HS-27A (cell line): Measurements from ENCODE around the gene LDLRAD3.
A peak's percentile ranks its signal among the peaks of the same experiment; 100 is the strongest.
"Not testable (repeated sequence)": the region's sequence is repeated elsewhere in the genome, so short reads cannot be mapped to it uniquely, and the experiment has no call there.

Source experiments
- DNase-seq: peaks from one replicate; pipeline ENCODE4 v3.0.0-alpha.2; 2012; ENCODE audit warnings: low read depth, missing footprints

The LDLRAD3 gene, protein sequence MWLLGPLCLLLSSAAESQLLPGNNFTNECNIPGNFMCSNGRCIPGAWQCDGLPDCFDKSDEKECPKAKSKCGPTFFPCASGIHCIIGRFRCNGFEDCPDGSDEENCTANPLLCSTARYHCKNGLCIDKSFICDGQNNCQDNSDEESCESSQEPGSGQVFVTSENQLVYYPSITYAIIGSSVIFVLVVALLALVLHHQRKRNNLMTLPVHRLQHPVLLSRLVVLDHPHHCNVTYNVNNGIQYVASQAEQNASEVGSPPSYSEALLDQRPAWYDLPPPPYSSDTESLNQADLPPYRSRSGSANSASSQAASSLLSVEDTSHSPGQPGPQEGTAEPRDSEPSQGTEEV

DNA sequence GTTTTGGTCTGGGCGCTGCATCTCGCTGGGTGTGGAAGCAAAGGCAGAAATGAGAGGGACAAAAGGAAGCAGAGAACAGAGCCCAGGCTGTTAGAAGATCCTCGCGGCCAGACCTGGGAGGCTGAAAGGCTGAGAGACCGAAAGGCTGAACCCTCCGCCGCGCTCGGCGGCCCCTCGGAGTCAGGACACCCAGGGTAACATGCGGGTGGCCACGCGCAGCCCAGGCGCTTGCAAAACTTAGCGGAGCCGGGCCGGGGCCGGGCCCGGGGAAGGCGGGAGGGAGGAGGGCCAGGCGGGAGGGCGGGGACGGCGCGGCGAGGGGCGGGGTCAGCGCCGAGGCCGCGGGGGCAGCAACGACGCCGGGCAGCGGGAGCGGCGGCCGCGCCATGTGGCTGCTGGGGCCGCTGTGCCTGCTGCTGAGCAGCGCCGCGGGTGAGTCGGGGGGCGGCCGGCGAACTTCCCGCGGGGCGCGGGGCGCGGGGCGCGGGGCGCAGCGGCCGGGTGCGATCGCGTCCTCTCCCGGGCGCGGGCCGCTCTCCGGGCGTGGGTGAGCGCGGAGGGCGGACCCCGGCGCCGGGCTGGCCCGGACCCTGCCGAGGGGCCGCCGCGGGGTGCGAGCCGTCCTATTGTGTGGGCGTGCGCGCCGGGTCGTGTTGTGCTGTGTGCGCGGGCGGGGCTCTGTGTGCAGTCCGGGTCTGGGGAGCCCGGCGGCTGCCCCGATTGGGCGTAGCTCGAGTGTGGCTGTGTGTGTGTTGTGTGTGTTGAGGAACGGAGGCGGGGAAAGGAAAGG is at the start of gene LDLRAD3:
Gene LDLRAD3 (plus strand): TSS at position 350 of the 790 bp plus-strand sequence. CDS start 37 bp downstream, at position 387.
- DNase-seq: peak; percentile 39

DNA sequence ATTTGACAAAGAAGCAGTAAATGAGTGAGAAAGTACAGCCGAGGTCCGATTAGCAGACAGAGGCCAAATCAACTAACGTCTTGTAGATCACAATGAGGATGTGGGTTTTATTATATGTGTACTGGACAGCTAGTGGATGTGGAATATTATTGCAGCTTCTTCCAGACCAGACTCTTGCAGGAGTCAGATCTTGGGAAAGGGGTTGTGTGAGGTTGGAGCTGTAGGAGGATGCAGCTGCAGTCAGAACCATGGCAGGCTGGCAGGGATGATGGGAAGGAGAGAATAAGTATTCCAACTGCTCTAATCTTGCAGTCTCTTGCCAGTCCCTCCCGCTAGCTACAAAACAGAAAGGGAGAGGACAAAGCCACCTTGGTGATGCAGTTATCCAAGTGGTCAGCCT is 46.8 kb upstream of the LDLRAD3 start:
- no peak for DNase-seq

DNA sequence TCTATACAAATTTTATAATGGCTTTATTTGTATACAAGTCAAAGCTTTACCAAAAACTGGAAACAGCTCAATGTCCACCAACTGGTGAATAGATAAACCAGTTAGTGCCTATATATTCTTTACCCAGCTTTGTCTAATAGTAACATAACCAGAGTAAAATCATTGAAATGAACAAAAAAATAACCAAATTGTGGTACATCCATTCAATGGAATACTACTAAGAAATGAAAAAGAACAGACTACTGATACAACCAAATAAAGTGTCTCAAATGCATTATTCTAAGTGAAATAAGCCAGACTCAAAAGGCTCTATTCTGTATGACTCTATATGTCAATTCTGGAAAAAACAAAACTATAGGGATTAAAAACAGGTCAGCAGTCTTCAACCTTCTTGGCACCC is 40.9 kb upstream of the LDLRAD3 start:
- DNase-seq: no peak

DNA sequence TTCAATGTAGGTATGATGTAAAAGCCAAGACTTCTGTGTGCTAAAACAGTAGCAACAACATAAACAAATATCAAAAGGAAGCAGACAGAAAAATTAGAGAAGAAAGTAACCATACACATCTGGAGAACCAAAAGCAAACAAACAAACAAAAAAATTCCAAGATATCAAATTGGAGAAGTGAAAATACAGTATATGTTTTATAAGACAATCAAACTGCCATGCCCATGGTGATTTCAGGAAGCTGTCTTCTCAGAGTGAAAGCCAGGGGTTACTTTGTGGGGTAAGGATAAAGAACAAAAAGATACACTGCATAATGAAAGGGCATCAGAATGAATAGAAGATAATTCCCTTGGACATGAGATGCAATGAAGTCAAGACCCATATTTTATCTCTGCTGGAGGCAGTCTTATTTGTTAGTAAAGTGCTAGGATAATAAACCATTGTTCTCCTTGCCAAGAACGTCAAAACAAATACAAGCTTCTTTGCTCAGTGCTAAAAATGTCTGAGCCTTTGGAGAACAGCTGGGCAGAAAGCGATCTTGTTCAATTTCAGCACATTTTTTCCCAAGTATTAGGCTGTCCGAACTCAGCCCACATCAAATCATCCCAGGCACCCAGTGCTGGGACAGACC is 38.1 kb upstream of the LDLRAD3 start:
- DNase-seq: no peak

DNA sequence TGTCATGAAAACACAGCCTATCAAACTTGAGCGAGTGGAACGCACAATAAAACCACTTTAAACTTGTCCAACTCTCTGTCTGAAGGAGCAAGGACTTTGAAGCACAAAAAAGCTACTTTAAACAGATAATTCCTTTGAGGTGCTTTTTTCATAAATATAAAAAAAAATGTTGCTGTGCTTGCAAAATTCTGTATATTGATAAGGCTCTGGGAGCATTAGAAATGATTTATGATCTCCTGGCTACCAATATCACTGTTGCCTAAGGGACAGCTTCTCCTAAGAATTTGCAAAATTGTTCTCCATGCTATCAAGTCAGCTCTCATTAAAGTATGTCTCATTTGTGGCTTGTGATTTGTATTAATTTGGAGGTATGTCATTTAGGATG is 37.6 kb upstream of the LDLRAD3 start:
- DNase-seq: no peak

DNA sequence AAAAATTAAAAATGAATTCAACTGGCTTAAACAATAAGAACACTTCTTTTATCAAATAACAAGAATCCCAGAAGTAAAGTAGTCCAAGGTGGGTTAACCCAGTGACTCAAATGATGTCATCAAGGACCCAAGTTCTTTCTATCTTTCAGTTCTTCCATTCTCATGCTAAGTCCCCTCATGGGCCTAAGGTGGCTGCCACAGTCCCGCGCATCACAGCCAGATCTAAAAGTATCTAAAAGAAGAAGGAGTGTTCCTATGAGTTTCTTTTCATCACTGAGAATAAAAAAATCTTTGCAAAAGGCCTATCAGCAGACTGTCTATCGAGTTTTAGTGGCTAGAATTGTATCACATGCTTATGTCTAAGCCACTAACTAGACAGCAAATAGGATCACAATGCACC is 37.2 kb upstream of the LDLRAD3 start:
- no peak for DNase-seq

DNA sequence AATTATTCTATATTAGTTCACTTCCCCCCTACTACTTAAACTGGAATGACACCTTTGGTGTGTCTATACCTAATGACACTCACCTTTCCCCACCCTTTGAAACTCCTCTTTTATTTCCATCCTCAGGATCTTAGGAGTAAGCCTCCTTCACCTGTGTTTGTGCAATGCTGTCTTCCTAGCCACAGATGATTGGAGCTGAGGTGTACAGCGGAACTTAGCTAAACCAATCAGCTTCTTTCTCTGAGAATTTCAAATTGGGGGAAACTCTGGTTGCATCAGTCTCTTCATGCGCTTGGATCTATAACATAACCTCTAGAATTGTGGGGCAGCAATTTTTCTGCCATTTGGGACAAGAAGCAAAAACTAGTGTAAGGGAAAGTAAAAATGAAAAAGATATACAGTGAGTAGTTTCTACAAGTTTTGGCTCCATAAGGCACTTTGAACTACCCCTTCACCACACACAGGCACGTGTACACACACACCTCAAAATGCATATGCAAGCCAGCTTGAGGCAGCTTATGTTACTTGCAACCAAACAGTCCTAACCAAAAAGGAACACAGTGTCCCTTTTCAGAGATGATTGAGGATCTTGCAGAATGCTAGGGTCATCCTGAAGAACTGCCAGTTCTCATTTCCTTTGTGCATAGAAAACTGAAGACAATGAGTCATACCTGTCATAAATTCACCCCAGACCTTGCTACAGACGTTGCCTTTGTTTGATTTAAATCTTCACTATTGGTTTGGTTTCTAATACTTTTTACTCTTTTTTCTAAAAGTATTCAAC is 36.0 kb upstream of the LDLRAD3 start:
- DNase-seq: no peak

DNA sequence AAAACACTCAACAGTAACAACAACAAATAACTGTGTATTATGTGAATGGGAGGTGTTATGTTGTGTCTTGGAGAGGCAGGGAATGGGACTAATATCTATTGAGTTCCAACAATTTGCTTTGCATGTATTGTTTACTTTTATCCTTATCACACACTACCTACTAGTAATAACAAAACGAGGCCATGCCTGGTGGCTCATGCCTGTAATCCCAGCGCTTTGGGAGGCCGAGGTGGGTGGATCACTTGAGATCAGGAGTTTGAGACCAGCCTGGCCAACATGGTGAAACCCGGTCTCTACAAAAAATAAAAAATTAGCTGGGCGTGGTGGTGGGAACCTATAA is 35.5 kb upstream of the LDLRAD3 start:
- DNase-seq: not testable (repeated sequence)

DNA sequence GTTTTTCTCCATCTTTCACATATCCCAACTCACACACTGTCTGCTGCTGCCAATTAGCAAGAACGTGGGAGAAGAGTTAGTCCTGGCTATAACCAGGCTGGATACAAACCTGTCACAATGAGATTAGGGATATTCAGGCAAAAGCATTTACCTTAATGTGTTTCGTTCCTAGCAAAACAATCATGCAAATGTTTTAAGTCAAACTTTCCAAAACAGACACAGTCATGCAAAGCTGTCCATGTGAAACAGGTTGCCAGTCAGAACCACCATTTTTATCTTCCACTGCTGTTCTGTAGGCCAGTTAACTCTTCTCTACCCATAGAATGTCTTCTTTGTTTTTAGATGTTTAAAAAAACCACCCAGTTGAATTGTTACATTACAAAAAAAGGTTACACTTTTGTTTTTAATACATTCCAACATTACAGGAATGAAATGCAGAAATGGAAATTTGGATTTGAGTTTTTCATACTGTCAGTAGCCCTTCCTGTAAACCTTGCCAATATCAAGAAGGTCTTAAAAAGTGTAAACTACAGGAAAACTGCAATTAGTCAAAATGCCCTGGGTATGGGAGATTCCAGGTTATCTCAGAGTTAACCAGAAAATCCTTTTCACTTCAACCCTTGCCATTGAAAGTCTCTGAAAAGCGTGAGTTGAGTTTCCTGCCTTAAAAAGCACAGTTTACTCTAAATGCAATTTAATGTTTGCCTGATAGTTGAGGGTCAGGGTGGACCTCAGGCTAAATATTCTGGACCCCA is 34.2 kb upstream of the LDLRAD3 start:
- no peak for DNase-seq

DNA sequence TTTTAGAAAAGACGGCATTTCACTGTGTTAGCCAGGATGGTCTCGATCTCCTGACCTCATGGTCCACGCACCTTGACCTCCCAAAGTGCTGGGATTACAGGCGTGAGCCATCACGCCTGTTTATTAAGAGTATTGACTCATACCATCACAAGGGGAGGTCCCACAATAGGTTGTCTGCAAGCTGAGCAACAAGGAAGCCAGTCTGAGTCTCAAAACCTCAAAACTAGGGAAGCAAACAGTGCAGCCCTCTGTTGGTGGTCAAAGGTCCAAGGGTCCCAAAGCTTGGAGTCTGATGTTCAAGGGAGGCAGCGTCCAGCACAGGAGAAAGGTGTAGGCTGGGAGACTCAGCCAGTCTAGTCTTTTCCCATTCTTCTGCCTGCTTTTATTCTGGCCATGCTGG is 32.8 kb upstream of the LDLRAD3 start:
- no peak for DNase-seq

DNA sequence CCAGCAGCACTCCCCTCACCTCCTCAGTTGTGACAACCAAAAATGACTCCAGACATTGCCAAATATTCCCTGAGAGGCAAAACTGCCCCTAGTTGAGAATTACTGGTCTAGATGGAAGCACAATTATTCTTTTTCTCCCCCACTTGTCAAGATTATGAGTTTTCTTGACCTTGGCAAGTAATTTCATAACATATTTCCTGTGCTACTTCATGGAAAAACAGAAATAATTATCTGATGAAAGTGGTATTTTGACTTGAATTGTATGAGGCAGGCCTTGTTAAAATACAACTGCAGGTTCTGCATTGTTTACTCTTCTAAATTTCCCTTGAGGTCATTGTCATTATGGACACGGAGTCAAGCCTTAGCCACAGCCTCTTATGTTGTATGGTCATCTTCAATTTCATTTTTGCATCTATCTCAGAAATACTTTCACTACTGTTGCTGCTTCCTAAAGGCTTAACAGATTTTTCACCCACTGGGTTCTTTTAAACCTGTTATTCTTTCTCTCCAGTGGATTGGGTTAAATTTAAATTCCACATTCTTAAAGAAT is 32.2 kb upstream of the LDLRAD3 start:
- no peak for DNase-seq

DNA sequence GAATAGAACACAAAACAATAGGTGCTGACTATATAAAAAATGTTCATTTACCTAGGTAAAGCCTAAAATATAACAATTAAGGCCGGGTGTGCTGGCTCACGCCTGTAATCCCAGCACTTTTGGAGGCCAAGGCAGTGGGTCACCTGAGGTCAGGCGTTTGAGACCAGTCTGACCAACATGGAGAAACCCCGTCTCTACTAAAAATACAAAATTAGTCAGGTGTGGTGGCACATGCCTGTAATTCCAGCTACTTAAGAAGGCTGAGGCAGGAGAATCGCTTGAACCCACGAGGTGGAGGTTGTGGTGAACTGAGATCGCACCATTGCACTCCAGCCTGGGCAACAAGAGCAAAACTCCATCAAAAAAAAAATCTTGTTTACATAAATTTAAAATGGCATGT is 31.4 kb upstream of the LDLRAD3 start:
- DNase-seq: not testable (repeated sequence)

DNA sequence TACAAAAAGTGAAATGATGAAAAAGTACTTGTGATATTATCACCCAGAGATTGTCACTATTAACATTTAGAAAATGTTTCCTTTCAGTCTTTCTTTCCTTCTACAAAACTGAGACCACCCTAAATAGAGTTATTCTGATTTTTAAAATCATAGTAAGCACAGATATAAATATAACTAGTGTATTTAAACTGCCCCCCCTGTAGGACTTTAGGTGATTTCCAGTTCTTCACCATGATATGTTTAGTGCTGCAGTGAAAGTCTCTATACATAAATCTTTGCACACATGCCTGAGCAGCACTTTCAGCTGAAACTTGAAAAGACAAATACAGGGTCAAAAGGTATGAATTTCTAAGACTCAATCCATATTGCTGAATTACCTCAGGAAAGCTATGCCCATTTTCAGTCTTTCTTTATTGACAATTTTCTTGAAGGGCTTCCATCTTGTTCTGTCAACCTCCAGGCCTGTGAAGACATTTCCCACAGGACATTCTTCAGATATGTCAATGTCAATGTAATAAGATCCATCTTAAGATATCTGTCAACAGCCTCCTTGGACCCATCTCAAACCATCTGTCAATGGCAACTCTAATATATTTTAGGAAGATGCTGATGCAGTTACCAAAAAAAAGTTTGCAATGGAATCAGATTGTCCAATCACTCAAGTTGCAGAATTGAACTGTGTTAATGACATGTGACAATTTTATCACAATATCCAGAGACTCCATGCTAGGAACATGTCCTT is 30.8 kb upstream of the LDLRAD3 start:
- no peak for DNase-seq

DNA sequence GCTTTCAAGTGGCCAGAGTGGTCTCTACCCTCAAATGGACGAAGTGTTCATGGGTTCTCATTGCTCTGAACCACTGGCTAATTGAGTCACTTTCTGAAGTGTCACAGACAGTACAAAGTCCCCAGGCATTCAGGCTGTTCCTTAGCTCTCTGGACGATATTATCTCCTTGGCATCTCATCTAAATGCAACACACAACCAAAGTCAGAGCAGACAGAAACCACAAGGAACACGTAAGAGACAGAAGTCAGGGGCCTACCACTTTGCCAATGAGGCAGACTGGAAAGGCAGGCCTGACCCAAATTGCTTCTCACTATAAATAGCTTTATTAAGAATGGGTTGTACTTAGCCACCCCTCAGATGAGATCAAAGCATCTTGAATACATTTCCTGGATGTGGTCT is 29.0 kb upstream of the LDLRAD3 start:
- DNase-seq: no peak

DNA sequence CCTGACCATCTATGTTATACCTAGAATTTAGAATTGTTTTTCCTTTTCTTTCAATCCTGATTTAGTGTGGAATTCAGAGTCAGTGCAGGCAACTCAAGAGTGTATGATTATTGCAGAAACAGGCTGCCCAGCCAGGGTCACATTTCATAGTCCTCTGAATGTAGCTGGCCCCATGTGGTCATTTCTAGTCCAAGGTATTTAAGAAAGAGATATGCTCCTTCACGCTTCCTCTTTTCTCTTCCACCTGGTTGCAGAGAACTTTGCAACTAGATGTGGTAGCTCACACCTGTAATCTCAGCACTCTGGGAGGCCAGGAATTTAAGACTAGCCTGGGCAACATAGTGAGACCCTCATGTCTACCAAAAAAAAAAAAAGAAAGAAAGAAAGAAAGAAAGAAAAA is 27.6 kb upstream of the LDLRAD3 start:
- DNase-seq: no peak

DNA sequence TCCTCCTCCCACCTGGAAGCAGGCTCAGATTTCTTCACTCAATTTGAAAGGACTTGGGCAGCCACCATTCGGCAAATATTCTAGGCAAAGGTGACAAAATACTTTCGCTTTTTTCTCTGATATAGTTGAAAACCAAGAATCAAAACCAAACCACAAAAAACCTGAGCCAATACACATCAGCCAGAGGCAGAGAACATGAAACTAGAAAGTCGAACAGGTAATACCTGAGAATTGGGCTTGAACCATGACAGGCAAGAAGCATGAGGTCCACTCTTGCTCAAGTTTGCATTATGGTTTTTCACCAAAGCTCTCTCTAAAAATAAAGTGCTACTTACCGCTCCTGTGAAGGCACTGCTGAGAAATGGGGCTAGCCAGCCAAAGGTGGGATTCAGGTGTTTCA is 26.2 kb upstream of the LDLRAD3 start:
- DNase-seq: no peak

DNA sequence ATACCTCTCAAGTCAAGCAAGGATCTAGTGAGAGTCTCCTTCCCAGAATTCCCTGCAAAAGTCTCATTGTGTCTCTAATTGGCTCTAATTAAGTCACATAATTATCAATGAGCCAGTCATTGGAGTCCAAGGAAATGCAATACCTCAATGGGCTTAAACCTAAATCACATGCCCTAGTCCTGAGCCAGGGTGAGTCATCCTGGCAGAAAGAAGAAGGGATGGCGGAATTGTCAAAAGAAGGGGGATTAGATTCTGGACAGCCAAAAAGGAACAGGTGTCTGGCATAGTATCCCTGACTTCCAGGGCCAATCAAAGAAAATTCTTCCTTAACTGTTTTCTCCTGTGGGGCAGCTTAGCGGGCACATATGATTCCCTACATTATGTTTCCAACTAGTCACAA is 25.1 kb upstream of the LDLRAD3 start:
- DNase-seq: no peak

DNA sequence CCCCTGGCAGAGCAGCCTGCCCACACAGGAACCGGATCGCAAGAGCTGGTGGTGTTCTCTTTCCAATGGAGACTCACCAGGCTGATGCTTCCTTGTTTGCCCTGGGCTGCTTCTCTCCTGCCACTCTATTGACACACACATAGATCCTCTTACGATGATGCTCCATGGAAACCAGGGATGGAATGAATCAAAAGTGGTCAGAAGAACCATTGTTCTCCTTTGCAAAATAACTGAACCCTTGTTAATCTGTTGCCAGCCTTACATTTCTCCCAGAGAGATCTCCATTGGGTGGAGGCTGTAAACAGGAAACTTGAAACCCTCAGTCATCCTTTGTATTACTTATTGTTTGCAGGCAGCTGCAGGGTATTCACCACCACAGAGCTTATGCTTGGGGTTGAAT is 24.6 kb upstream of the LDLRAD3 start:
- no peak for DNase-seq

DNA sequence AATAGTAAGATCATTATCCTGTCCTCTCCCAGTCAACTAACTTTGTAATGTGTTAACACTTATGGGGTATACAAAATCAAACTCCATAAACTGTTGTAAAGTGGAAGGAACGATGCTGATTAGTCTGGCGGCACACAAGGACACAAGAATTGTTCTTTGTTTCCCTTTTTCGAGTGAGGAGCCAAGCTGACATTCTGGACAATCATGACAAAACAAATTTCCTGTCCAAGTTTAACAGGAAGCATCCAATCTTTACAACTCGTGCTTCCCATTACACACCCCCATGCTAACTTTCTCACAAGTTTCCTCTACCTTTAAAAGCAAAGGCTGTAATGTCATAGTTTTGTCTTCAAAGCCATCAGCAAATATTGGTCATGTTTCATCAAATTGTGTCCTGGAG is 20.4 kb upstream of the LDLRAD3 start:
- DNase-seq: no peak

DNA sequence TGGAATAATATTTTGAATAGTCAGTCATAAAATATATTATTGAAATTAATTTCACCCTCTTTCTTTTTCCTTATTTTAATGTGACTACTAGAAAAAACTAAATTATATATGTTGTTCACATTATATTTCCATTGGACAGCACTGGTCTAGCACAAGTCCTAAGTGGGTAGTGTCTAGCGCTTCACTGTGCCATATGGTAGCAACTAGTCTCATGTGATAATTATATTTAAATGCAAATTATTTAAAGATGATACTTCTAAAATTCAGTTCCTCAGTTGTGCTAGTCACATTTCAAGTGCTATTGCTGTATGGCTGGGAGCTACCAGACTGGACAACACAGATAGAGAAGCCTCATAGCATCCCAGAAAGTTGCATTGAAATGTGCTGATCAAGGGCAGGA is 19.1 kb upstream of the LDLRAD3 start:
- no peak for DNase-seq

DNA sequence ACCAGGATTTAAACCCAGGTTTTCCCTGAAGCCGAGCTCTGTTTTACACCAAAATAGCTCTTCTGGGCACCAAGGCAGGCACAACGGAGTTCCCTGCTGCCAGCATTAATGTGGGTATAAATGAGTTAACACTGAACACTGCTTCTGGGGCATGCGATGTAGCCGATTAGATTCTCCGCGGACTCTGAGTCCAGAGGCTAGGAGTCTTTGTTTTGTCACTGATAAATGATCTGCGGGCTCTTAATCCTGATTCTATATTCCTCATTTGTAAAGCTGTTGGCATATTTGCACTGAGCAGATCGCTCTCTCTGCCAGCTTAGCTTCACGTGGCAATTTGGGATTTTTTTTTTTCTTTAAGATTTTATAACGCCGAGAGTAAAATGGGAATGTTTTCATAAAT is 16.8 kb upstream of the LDLRAD3 start:
- no peak for DNase-seq
